Fibroblast of lung (primary cell): ENCODE results near the gene AASDH. TPM values are rescaled to one million over a fixed set of nuclear protein-coding genes. Genes with fewer than 3 reads are reported as not detected.

Experiments used
- DNase-seq, 2 donors: peaks; one replicate each; pipeline versions ENCODE4 v3.0.0 to v3.0.0-alpha.2; 2010; ENCODE audit warnings: low read depth in 2 of 2
- H2AFZ ChIP-seq: 2 replicates; pipeline ENCODE4 v1.5.1; 2012; ENCODE audit warnings: low read length, control low read depth, inconsistent platforms
- H3K27ac ChIP-seq: 2 replicates; pipeline ENCODE4 v1.5.1; 2011; ENCODE audit warnings: low read length, control low read depth; ENCODE audit not compliant: insufficient read depth
- H3K27me3 ChIP-seq: 2 replicates; pipeline ENCODE4 v1.5.1; 2011; ENCODE audit warnings: mild to moderate bottlenecking, low read length; ENCODE audit not compliant: control insufficient read depth, insufficient read depth
- H3K36me3 ChIP-seq: 2 replicates; pipeline ENCODE4 v1.5.1; 2011; ENCODE audit warnings: low read length; ENCODE audit not compliant: control insufficient read depth, insufficient read depth
- H3K4me1 ChIP-seq: 2 replicates; pipeline ENCODE4 v1.5.1; 2011; ENCODE audit warnings: low read length; ENCODE audit not compliant: control insufficient read depth, insufficient read depth; ENCODE audit errors: extremely low read depth
- H3K4me2 ChIP-seq: 2 replicates; pipeline ENCODE4 v1.5.1; 2011; ENCODE audit warnings: low read length, control low read depth; ENCODE audit not compliant: insufficient read depth; ENCODE audit errors: extremely low read depth
- H3K4me3 ChIP-seq, 4 experiments: fragments of 200-600 bp in 1 of 4; sonication (generic) in 1 of 4; replicated peaks in 1 of 4; 2 replicates each; pipeline ENCODE4 v1.5.1; 2011 to 2016; ENCODE audit warnings: low read length in 4 of 4, low read depth in 3 of 4, mild to moderate bottlenecking in 3 of 4, control low read depth in 2 of 4, inconsistent platforms in 1 of 4, mixed read lengths in 1 of 4; ENCODE audit not compliant: insufficient read depth in 1 of 4; ENCODE audit errors: control extremely low read depth in 1 of 4
- H3K79me2 ChIP-seq: 2 replicates; pipeline ENCODE4 v1.5.1; 2012; ENCODE audit warnings: mild to moderate bottlenecking, low read length, inconsistent platforms; ENCODE audit not compliant: control insufficient read depth, insufficient read depth
- H3K9ac ChIP-seq: 2 replicates; pipeline ENCODE4 v1.5.1; 2011; ENCODE audit warnings: mild to moderate bottlenecking, low read length, control low read depth; ENCODE audit not compliant: insufficient read depth
- H3K9me3 ChIP-seq: 2 replicates; pipeline ENCODE4 v1.5.1; 2012; ENCODE audit warnings: low read depth, low read length; ENCODE audit not compliant: control insufficient read depth, insufficient read depth
- H4K20me1 ChIP-seq: 2 replicates; pipeline ENCODE4 v1.5.1; 2011; ENCODE audit warnings: low read length; ENCODE audit not compliant: control insufficient read depth, insufficient read depth; ENCODE audit errors: extremely low read depth
- EZH2 ChIP-seq: IDR thresholded peaks from 2 replicates; pipeline ENCODE4 v1.5.1; 2012; ENCODE audit warnings: low read length, control low read depth, mild to moderate bottlenecking; ENCODE audit errors: missing control alignments
- polyA plus RNA-seq, 2 donors: library from polyadenylated mRNA; depleted of rRNA in 1 of 2; stranded (reverse) in 1 of 2; unstranded in 1 of 2; fragments of >200 nt; gene quantifications; 2 replicates each; pipeline ENCODE4 v1.2.1, GENCODE V29; 2011 to 2012; ENCODE audit warnings: missing spikeins in 1 of 2
- total RNA-seq: library from RNA; depleted of rRNA; stranded (reverse); fragments of >200 nt; gene quantifications from 2 replicates; pipeline ENCODE4 v1.2.1, GENCODE V29; 2014
- TF ChIP-seq, protein P1 (sequence below), 2 donors: IDR thresholded peaks in 1 of 2; conservative IDR thresholded peaks in 1 of 2; 1 replicate in 1 of 2; 2 replicates in 1 of 2; pipeline ENCODE4 v1.5.1; 2011 to 2012; ENCODE audit warnings: low read length in 2 of 2, control low read depth in 1 of 2, inconsistent platforms in 1 of 2, low read depth in 1 of 2, mild to moderate bottlenecking in 1 of 2

The AASDH gene
- total and polyA plus RNA-seq, 2 donors (not counting 1 experiment from before 2014, with no cell fraction given): 10.0 to 24.6 TPM

DNA sequence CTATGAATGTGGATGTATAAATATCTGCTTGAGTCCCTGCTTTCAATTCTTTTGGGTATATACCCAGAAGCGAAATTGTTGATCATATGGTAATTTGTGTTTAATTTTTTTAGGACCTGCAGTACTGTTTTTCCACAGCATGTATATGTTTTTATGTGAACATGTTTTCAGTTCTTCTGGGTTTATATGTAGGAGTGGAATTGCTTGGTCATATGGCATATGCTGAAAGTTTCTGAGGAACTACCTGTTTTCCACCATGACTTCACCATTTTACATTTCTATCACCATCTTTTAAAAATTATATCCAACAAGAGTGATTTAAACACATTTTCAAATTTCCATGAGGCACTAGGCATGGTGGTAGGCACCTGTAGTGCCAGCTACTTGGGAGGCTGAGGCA is 39.9 kb upstream of the AASDH start:
- peaks cover 31% of the 10 kb centered on the region for H3K79me2 ChIP-seq

DNA sequence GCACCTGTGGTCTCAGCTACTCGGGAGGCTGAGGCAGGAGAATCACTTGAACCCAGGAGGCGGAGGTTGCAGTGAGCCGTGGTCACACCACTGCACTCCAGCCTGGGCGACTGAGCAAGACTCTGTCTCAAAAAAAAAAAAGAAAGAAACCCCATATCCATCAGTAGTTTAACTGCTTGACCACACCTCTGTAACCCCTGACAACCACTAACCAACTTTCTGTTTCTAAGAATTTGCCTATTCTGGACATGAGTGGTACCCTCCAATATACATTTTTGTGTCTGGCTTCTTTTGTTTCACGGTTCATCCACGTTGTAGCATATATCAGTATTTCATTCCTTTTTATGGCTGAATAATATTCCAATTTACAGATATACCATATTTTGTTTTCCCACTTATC is 39.0 kb upstream of the AASDH start:
- H3K4me2 ChIP-seq: no peak overlapping the region
- no peak overlapping the region for H3K27ac ChIP-seq
- H3K9me3 ChIP-seq: no peaks in the 10 kb centered on the region
- no peak overlapping the region for H2AFZ ChIP-seq
- H3K9ac ChIP-seq: no peak overlapping the region
- H3K4me1 ChIP-seq: no peaks in the 10 kb centered on the region
- TF ChIP-seq, protein P1, sequence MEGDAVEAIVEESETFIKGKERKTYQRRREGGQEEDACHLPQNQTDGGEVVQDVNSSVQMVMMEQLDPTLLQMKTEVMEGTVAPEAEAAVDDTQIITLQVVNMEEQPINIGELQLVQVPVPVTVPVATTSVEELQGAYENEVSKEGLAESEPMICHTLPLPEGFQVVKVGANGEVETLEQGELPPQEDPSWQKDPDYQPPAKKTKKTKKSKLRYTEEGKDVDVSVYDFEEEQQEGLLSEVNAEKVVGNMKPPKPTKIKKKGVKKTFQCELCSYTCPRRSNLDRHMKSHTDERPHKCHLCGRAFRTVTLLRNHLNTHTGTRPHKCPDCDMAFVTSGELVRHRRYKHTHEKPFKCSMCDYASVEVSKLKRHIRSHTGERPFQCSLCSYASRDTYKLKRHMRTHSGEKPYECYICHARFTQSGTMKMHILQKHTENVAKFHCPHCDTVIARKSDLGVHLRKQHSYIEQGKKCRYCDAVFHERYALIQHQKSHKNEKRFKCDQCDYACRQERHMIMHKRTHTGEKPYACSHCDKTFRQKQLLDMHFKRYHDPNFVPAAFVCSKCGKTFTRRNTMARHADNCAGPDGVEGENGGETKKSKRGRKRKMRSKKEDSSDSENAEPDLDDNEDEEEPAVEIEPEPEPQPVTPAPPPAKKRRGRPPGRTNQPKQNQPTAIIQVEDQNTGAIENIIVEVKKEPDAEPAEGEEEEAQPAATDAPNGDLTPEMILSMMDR (conservative IDR thresholded peaks at IDR 0.05 in 1 of 2, IDR thresholded peaks at IDR 0.05 in 1 of 2; ENCODE audit: low read depth in 1 of 2, low read length in 2 of 2): no peak
- DNase-seq: no peak
- no peak overlapping the region for H3K4me3 ChIP-seq
- H3K36me3 ChIP-seq: no peaks in the 10 kb centered on the region
- peaks cover 22% of the 10 kb centered on the region for H3K79me2 ChIP-seq
- no peaks in the 10 kb centered on the region for H3K27me3 ChIP-seq
- H4K20me1 ChIP-seq: no peaks in the 10 kb centered on the region

More for the DNA sequence above, 39.9 kb upstream of the AASDH start:
- TF ChIP-seq, protein P1 (conservative IDR thresholded peaks at IDR 0.05 in 1 of 2, IDR thresholded peaks at IDR 0.05 in 1 of 2; ENCODE audit: low read depth in 1 of 2, low read length in 2 of 2): no peak
- TF ChIP-seq EZH2: no peak
- H3K4me3 ChIP-seq: no peak overlapping the region
- H3K36me3 ChIP-seq: no peaks in the 10 kb centered on the region
- no peaks in the 10 kb centered on the region for H3K27me3 ChIP-seq
- no peak overlapping the region for H3K4me2 ChIP-seq
- H3K9me3 ChIP-seq: no peaks in the 10 kb centered on the region
- no peak overlapping the region for H3K27ac ChIP-seq
- no peak overlapping the region for H3K9ac ChIP-seq
- no peak overlapping the region for H2AFZ ChIP-seq
- no peaks in the 10 kb centered on the region for H3K4me1 ChIP-seq
- no peaks in the 10 kb centered on the region for H4K20me1 ChIP-seq
- no peak for DNase-seq

DNA sequence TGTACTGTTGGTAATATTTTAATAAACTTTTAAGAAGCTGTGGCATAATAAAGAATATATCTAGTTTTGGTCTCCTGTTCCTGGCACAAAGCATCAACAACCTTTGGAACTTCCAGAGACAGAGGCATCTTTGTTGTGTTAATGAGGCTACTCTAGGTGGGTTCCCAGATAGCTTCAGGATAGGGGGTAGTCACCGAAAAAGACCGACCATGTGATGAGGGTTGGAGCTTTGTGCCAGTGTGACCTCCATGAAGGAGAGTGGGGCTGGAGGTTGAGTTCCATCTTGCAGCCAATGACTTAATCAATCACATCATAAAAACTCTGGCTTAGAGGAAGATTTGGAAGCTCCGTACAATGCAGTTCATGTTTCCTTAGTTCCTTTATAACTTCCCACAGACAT is 38.2 kb upstream of the AASDH start:
- no peaks in the 10 kb centered on the region for H4K20me1 ChIP-seq

More for the DNA sequence above, 38.2 kb upstream of the AASDH start:
- Histone ChIP-seq H3K27ac (no peak overlapping the region), H3K9ac (no peak overlapping the region), H2AFZ (no peak overlapping the region), H3K4me1 (no peaks in the 10 kb centered on the region), H3K4me2 (no peak overlapping the region), H3K9me3 (no peaks in the 10 kb centered on the region), H3K4me3 (no peak overlapping the region), H3K27me3 (no peaks in the 10 kb centered on the region), H3K79me2 (peaks cover 19% of the 10 kb centered on the region), H3K36me3 (no peaks in the 10 kb centered on the region)
- no peak for DNase-seq
- TF ChIP-seq EZH2: no peak
- TF ChIP-seq, protein P1 (conservative IDR thresholded peaks at IDR 0.05 in 1 of 2, IDR thresholded peaks at IDR 0.05 in 1 of 2; ENCODE audit: low read depth in 1 of 2, low read length in 2 of 2): no peak
